COLO668 (cell line): ENCODE results near the gene DCLRE1B.

ENCODE experiments used
- DNase-seq: peaks from one replicate; lab custom pipeline; 2025; ENCODE audit not compliant: unreplicated experiment; lab: John Stamatoyannopoulos, UW

DCLRE1B gene

DNA sequence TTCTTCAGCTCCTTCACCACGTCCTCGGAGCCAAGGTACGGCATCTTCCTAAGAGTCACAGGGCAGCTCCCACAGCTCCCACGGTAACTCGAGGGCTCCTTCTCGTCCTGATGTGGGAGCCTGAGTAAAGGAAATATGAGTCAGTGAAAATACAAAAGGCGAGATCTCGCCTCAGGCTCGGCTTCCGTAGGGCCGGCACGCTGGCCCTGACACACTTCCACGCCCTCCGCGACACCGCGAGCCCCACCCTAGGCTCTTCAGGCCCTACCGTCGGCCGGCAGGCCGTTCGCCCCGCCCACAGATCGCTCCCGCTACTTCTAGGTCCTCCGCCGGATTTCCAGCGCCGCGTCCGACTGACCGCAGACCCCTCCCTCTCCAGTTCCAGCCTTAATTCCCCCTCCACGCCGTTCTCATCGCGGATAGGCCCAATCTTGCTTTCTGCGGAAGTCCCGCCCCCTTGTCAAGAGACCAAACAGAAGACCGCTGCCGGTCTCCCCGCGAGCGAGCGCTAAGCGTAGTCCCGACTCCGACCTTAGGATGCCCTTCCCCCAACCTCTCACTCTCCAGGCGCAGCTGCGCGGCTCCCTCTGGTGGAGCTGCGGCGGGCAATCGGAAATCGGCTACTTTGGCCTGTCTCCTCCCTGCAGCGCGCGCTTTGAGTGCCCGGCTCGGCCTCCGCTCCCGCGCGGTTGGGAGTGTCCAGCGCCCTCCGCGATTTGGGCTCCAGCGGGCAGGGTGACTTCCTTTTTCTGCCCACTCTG lies at the start of gene DCLRE1B, which contains the start of gene AP4B1:
DCLRE1B (plus strand) TSS at position 653 of the 761 bp plus-strand sequence. CDS start 261 bp downstream, outside the sequence.
AP4B1 (minus strand) TSS at position 126 of the 761 bp plus-strand sequence; CDS start at position 44, 82 bp downstream.
- DNase-seq, result peak; percentile 100

DNA sequence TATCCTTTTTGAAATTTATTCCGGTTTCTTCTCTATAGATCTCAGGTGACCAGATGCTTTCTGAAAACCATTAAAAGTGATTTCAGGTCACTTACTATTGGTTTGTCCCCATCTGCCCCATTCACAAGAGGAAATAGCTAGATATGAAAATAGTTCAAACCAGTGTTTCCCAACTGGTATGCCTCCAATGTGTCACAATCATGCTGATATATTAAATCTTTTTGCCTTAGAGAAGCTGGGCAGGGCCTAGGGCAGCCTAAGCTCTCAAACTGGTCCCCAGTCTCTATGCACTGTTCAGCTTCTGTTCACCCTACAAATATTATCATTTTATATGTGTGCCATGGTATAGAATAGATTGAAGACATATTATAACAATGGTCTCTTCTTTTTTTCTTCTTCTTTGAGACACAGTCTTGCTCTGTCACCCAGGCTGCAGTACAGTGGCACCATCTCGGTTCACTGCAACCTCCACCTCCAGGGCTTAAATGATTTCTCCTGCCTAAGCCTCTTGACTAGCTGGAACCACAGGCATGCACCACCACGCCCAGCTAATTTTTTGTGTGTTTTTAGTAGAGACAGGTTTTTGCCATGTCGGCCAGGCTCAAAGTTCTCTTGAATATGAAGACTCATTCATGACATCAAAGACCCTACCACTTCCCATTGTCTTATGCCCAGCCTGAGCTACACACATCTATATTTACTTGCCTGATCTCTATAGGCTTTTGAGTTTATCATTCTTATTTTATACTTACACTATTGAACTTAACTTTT lies 49.3 kb upstream of the DCLRE1B start:
- no peak for DNase-seq

- no peak for DNase-seq
These were observed 48.7 kb upstream of the DCLRE1B start for GRCh38 chr1:113856401-113856790.

DNA sequence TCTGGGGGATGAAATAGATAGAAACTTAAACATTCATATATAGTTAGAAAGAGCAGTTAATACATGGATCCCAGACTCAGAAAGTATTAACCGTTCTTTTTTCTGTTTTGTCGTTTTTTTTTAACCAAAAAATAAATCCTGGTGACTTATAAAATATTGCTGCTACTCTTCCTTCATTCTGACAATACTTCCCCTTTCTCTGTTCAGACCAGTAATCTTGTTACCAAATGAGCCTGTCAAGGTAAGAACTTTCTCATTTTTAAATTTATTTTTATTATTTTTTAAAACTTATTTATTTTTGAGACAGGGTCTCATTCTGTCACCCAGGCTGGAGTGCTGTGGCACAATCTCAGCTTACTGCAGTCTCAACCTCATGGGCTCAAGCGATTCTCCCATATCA lies 47.4 kb upstream of the DCLRE1B start:
- no peak for DNase-seq

DNA sequence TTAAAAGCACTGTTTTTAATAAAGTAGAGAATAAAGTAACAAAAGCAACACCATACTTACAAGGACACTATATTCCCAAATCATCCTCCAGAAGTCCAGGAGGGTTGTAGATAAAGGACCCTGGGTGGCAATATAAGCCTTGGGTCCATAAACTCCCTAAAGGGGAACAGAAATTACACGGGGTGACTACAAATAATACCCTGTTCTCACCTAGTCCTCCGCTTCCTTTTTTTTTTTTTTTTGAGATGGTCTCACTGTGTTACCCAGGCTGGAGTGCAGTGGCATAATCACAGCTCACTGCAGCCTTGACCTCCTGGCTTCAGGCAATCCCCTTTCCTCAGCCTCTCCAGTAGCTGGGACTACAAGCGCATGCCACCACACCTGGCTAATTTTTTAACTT lies 46.7 kb upstream of the DCLRE1B start:
- DNase-seq, result no peak

- no peak for DNase-seq
These were observed 46.1 kb upstream of the DCLRE1B start for GRCh38 chr1:113858982-113859381.

DNA sequence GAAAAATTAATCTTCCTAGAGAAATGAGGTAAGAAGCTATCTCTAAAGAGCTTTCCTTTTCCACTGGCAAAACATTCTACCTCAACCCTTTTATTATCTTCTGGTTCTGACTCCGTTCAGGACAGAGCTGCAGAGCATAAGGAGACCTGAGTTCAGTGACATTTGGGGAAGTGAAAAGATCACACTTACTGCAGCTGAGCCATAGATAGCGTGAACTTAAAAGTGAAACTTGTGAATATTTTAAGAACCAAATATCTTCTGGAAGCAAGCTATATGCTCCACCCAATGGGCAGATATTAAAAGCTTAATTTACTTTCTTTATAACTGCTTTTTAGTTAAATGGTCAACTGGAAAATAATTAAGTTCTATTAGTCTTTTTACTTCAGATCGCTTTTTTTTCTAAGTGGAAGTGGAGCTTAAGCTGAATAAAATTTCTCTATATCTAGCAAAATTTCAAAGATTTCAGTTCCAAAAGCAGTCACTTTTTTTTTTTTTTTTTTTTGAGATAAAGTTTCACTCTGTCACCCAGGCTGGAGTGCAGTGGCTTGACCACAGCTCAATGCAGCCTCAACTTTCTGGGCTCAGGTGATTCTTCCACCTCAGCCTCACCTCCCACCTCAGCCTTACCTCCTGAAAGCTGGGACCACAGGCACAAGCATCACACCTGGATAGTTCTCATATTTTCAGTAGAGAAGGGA lies 45.5 kb upstream of the DCLRE1B start:
- no peak for DNase-seq

DNA sequence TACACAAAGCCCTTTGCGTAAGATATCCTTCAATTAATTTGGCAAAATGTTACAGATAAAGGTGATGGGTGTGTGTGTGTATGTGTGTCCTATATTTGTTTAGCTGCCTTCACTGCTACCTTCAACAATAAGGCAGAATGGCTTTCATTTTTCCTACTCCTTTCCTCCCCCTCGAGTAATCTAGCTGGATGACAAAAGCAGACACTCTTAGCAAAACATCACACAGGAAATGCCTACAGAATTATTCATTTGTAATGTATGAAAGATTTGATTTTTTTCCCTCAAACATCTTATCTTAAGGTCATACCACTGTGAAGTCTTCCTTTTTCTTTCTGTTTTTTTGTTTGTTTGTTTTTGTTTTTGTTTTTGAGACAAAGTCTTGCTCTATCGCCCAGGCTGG lies 44.2 kb upstream of the DCLRE1B start:
- DNase-seq, result no peak

DNA sequence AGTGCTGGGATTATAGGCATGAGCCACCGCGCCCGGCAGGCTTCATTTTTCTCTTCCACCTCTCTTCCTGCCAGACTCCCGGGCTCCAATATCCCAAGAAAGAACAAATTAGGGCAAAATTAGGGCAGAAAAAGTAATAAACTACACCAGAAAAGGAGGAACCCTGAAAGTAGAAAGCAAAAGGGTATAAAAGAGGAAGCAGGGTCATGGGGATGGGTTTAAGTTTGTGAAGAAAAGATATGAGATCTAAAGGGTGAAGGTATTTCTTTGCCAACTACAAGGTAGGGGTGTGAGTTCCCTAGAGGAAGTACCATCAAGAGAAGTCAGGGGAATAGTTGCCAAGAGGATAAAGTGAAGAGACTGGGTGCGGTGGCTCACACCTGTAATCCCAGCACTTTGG lies 43.5 kb upstream of the DCLRE1B start:
- DNase-seq, result no peak

DNA sequence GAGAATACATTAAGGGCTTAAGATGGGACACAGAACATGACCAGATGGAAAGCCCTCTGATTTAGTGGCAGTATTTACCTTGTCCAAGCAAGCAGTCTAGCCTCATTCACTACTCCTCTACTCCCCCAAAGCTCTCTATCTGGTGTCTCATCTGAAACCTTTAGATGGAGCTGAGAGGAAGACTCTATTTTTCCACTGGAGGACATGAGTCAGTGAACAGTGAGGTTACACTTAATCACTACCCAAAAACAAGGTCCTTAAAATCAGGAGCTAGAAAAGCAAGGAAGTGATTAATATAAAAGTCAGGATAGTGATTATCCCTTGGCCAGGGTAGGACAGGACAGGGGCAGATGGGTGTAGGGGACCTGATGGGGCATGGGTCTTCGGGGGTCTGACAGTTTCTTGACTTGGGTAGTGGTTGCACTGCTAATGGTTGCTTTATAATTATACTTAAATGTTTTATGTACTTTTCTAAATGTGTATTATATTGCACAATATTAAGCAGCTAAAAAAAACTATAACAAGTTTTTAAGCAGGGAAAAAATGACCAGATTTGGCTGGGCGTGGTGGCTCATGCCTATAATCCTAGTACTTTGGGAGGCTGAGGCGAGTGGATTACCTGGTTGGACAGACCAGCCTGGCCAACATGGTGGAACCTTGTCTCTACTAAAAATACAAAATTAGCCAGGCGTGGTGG lies 36.6 kb upstream of the DCLRE1B start:
- no peak for DNase-seq

- DNase-seq, result no peak
These were observed 34.3 kb upstream of the DCLRE1B start for GRCh38 chr1:113870778-113871177.

DNA sequence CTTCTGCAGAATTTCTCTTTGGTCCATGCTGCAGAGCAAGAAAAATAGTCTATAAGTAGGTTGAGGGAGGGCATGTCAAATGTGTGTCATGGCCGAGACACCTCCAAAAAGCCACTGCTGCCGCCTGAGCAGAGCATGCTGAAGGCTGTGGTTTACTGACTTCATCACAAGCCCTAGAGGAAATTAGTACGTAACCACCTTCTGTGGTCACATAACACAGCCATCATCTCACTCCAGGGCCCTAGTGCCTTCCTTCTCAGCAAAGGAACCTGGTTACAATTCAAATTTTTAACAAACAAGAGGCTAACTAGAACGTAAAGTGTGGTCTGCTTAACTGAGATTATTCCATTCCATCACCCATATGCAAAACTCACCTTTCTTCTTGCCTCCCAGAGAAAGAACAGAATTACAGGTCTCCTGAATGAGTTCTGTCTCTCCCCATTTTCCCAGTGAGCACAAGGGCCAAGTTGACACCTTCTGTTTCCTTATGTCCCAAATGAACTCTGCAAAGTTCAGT lies 33.5 kb upstream of the DCLRE1B start, which contains the start of gene PTPN22:
PTPN22 (minus strand) TSS at position 116 of the 517 bp plus-strand sequence.
- DNase-seq, result no peak

DNA sequence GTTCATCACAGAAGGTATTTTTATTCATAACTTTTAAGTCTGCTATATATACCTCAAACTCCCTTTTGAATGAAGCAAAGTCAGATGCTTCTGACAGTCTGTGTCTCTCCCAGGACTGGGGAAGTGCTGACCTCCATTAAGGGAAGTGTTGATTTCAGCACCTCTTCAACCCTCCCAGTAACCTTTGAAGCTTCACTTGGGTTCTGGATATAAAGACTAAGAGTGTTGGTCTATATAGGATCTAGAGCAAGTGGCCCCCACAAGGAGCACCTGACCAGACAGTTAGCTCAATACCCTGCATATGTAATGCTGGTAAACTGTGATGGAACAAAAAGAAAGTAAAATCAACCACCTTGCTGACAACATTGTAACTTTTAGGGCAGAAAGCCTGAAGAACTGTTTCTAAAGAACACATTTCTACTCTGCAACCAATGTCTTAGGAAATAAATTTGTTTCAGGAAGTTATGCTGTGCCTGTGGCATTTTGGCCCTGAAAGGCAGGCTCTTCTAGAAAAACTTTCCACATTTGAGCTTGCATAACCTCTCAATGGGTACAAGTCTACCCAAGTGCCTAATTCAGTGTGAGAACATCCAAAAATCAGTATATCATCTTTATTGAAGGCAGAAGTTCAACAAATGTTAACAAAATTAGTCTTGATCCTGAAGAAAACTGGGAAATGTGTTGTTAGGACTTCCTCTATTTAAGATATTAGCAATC lies 32.7 kb upstream of the DCLRE1B start:
- no peak for DNase-seq

DNA sequence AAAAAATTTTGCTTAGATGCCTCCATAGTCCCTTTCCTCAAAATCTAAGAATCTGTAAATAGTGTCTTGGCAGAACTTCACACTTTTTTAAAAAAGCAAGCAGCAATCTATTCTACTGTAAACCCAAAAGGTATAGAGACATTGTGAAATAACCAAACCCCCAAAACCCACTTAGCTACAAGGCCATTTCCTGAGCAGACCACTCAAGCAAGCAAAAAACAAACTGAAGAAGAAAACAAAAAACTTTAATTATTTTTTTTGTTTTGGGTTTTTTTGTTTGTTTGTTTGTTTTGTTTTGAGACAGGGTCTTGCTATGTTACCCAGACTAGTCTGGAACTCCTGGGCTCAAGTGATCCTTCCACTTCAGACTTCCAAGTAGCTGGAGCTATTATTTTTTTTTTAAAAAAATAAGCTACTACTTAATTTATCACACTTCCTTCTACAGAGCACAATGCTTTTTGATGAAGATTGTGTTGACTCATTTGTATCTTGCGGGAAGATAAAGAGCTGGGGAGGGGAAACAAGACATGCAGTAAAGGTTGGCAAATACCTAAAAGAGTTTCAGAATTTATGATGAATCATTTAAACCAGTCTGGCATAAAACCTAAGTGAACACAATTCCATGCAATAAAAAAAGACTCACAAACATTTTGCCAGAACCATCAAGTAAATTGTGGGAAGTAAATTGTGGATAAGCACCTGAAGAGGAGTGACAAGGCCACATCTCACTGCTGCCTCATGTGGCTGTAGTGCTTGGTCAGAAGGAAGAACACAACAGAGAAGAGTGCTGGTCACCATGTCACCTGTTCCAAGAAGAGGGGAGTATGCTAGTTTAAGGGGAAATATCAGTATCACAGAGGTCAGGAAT lies 30.9 kb upstream of the DCLRE1B start:
- DNase-seq, result no peak

DNA sequence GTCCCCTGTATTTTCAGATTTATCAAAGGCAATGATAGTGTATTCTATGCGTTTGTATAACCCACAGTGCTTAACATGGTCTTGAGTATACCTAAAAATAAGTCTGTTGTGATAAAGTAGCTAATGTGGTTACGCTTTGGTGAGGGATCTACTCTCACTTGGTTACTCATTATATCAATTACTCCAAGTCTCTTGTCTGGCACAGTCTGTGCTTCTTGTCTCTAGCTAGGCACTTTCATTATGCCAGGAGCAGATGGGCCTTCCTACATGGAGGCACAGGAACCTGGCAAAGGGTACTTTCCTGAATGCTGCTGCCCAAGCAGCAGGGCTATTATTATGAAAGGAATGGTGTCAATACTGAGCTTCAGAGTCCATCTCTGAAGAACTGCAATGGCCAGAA lies 29.4 kb upstream of the DCLRE1B start:
- DNase-seq, result no peak

DNA sequence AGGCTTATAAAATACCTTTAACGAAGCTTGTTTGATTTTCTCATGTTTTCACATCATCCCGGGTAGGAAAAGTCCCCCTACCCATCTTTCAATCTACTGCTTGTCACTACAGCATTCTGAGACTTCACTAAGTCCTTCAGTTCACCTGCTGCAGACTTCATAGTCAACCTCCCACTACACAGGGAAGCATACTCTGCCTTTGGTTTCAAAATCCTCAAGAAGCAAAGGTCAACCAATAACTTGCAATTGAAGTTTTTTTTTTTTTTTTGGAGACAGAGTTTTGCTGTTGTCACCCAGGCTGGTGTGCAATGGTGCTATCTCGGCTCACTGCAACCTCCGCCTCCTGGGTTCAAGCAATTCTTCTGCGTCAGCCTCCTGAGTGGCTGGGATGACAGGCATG lies 28.9 kb upstream of the DCLRE1B start:
- DNase-seq, result no peak

GRCh38 chr1:113879739-113880038 lies 25.4 kb upstream of the DCLRE1B start:
- DNase-seq, result no peak

- DNase-seq, result no peak
These were observed 23.5 kb upstream of the DCLRE1B start for GRCh38 chr1:113881661-113882060.
